Measurements from ENCODE around the gene ERF.

DNA sequence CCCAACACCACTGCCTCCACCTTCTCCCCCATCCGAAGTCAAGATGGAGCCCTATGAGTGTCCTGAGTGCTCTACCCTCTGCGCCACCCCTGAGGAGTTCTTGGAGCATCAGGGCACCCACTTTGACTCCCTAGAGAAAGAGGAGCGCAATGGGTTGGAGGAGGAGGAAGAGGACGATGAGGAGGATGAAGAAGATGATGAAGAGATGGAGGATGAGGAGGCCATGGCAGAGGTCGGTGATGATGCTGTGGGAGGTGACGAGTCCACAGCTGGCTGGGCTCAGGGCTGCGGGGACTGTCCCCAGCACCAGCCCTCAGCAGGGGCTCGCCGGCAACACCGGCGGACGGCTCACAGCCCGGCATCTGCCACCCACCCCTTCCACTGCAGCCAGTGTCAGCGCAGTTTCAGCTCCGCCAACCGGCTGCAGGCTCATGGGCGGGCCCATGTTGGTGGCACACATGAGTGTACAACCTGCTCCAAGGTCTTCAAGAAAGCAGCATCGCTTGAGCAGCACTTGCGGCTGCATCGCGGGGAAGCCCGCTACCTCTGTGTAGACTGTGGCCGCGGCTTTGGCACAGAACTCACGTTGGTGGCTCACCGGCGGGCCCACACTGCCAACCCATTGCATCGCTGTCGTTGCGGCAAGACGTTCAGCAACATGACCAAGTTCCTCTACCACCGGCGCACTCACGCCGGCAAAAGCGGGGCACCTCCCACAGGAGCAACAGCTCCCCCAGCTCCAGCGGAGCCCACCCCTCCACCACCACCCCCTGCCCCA is 29.8 kb downstream of the ERF start:
- TF ChIP-seq, protein P1, sequence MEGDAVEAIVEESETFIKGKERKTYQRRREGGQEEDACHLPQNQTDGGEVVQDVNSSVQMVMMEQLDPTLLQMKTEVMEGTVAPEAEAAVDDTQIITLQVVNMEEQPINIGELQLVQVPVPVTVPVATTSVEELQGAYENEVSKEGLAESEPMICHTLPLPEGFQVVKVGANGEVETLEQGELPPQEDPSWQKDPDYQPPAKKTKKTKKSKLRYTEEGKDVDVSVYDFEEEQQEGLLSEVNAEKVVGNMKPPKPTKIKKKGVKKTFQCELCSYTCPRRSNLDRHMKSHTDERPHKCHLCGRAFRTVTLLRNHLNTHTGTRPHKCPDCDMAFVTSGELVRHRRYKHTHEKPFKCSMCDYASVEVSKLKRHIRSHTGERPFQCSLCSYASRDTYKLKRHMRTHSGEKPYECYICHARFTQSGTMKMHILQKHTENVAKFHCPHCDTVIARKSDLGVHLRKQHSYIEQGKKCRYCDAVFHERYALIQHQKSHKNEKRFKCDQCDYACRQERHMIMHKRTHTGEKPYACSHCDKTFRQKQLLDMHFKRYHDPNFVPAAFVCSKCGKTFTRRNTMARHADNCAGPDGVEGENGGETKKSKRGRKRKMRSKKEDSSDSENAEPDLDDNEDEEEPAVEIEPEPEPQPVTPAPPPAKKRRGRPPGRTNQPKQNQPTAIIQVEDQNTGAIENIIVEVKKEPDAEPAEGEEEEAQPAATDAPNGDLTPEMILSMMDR (IDR thresholded peaks at IDR 0.05): no peak
- TF ChIP-seq EZH2 (IDR thresholded peaks at IDR 0.05; ENCODE audit: borderline replicate concordance, insufficient read depth, low read depth, low read length, poor library complexity, severe bottlenecking): no peak

All from B cell (primary cell).